Progenitor cell of endocrine pancreas (in vitro differentiated cells): ENCODE data around the gene NAV2. TPM values are rescaled to one million over a fixed set of nuclear protein-coding genes. Genes with fewer than 3 reads are reported as not detected.

Experiments used
- DNase-seq: peaks from one replicate; pipeline ENCODE4 v3.0.0; 2021; ENCODE audit warnings: low spot score; ENCODE audit not compliant: unreplicated experiment
- H3K27ac Mint-ChIP-seq: 2 replicates; pipeline ENCODE4 v1.8.0; 2021; ENCODE audit warnings: mild to moderate bottlenecking, moderate library complexity, mixed read lengths
- H3K27me3 Mint-ChIP-seq: 2 replicates; pipeline ENCODE4 v1.8.0; 2021; ENCODE audit warnings: mixed read lengths
- H3K36me3 Mint-ChIP-seq: 2 replicates; pipeline ENCODE4 v1.8.0; 2022; ENCODE audit warnings: mixed read lengths; ENCODE audit not compliant: insufficient read depth
- H3K4me1 Mint-ChIP-seq: 2 replicates; pipeline ENCODE4 v1.8.0; 2021; ENCODE audit warnings: low read depth, mixed read lengths
- H3K4me3 Mint-ChIP-seq: 2 replicates; pipeline ENCODE4 v1.8.0; 2021; ENCODE audit warnings: low read depth, mild to moderate bottlenecking, moderate library complexity, mixed read lengths
- H3K9me3 Mint-ChIP-seq: 2 replicates; pipeline ENCODE4 v1.8.0; 2021; ENCODE audit warnings: low read depth, mixed read lengths
- total RNA-seq: library from RNA; stranded (reverse); gene quantifications from 2 replicates; pipeline ENCODE4 v1.2.1, GENCODE V29; 2021
- TF ChIP-seq, protein P1 (sequence below): fragments of 200-600 bp; sonication (generic); IDR thresholded peaks from one replicate; pipeline ENCODE4 v1.5.0; 2021; ENCODE audit warnings: antibody characterized with exemption, mild to moderate bottlenecking; ENCODE audit not compliant: unreplicated experiment

NAV2 gene
- total RNA-seq, 1 donor from 2014 or later = 88.3 TPM

DNA sequence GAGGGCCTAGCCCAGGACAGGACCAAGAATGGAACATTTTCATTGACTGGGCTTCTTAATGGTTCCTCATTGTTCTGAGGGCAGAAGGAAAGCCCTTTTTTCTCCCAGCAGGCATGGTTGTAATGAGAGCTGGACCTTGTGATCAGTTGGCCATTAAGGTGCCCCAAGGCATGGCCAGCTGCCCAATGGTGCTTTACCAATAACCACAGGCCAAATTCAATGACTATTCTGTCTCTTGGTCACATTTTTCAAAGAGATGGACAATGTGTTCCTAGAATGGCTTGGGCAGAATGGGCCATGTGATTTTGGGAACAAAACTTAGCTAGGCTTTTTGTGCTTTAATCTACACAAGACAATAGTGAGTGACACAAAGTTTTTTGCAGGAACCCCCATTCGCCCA lies 7.3 kb downstream of the NAV2 start:
- Mint-ChIP-seq H3K27me3 (peaks cover 38% of the 10 kb centered on the region), H3K4me3 (no peak overlapping the region), H3K36me3 (no peaks in the 10 kb centered on the region), H3K4me1 (peaks cover 10% of the 10 kb centered on the region), H3K9me3 (no peaks in the 10 kb centered on the region), H3K27ac (no peak overlapping the region)
- no peak for DNase-seq
- TF ChIP-seq, protein P1, sequence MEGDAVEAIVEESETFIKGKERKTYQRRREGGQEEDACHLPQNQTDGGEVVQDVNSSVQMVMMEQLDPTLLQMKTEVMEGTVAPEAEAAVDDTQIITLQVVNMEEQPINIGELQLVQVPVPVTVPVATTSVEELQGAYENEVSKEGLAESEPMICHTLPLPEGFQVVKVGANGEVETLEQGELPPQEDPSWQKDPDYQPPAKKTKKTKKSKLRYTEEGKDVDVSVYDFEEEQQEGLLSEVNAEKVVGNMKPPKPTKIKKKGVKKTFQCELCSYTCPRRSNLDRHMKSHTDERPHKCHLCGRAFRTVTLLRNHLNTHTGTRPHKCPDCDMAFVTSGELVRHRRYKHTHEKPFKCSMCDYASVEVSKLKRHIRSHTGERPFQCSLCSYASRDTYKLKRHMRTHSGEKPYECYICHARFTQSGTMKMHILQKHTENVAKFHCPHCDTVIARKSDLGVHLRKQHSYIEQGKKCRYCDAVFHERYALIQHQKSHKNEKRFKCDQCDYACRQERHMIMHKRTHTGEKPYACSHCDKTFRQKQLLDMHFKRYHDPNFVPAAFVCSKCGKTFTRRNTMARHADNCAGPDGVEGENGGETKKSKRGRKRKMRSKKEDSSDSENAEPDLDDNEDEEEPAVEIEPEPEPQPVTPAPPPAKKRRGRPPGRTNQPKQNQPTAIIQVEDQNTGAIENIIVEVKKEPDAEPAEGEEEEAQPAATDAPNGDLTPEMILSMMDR = no peak

DNA sequence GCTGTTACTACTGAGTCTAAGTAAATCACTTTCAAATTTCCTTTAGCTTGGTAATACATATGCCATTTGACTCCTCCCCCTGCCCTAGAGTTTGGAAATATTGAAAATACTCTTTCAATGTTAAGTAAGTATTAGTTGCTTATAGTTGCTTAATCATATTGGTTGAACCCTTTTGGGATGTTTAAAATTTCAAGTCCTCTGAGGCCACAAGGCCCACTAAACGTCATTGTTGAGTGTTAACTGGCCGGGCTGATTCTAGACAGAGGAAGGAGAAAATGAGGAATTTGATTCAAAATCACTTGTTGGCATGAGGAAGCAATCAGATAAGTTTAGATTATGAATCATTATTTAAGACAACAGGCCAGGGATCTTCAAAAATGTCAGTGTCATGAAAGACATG lies 8.5 kb downstream of the NAV2 start:
- TF ChIP-seq, protein P1 = no peak
- peaks cover 4% of the 10 kb centered on the region for H3K4me1 Mint-ChIP-seq
- H3K36me3 Mint-ChIP-seq = no peaks in the 10 kb centered on the region
- no peak overlapping the region for H3K27ac Mint-ChIP-seq
- no peak overlapping the region for H3K4me3 Mint-ChIP-seq
- H3K9me3 Mint-ChIP-seq = no peaks in the 10 kb centered on the region
- H3K27me3 Mint-ChIP-seq = peaks cover 27% of the 10 kb centered on the region
- no peak for DNase-seq

DNA sequence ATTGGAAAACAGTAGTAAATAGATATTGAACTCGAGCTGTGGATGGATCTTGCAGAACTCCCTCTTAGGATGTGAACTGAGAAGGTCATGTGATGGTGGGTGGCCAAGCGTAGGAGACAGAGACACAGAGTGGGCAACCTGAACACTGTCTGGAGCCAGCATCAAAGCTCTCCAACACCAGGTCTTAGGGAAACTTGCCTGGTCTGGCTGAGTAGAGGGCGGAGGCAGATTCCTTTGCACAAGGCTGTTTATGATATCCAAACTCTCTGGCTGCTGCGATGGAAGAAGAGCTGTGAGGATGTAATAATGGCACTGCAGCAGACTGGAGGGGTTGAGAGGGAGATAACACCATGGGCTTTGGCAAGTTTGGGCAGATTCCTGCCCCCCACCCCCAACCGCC lies 10.1 kb downstream of the NAV2 start:
- Mint-ChIP-seq H3K36me3 (no peaks in the 10 kb centered on the region), H3K4me3 (no peak overlapping the region), H3K4me1 (peaks cover 4% of the 10 kb centered on the region), H3K27ac (no peak overlapping the region), H3K9me3 (no peaks in the 10 kb centered on the region), H3K27me3 (peaks cover 17% of the 10 kb centered on the region)
- TF ChIP-seq, protein P1 = no peak
- DNase-seq = no peak

DNA sequence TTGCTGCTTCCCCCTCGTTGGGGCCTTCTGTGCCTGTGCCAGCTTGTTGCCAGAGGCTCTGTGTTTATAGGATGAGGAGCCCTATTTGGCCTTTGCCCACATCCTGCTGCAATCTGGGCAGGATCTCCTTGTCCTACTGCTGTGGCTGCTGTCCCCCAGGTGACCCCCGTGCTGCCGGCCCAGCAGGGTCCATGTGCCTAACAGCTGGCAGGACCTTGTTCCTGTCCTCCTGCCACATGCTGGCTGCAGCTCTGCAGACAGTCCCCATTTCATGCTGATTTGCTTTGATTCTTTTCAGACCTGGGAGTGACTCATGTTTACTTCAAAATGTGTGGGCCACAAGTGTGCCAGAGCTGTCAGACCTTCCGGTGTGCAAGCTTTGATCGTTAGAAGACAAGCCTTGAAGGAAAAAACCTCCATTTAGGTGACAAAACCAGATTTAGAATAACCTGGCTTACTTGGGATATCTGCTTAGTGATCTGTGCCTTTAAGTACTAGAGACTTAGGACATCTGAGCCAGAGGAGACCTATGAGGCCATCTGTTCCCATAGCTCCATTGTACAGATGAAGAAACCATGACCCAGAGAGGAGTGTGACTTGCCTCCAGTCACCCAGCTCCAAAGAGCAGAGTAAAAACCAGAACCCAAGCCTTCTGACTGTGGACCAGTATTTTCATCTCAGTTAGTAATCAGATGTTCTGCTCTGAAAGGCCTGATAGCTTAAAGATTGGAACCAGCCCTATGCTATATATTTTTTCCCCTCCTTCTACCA lies 11.1 kb downstream of the NAV2 start:
- peaks cover 2% of the 10 kb centered on the region for H3K4me1 Mint-ChIP-seq
- no peak overlapping the region for H3K4me3 Mint-ChIP-seq
- TF ChIP-seq, protein P1 = no peak
- H3K9me3 Mint-ChIP-seq = no peaks in the 10 kb centered on the region
- H3K27ac Mint-ChIP-seq = no peak overlapping the region
- peaks cover 17% of the 10 kb centered on the region for H3K27me3 Mint-ChIP-seq
- no peaks in the 10 kb centered on the region for H3K36me3 Mint-ChIP-seq
- DNase-seq = no peak

DNA sequence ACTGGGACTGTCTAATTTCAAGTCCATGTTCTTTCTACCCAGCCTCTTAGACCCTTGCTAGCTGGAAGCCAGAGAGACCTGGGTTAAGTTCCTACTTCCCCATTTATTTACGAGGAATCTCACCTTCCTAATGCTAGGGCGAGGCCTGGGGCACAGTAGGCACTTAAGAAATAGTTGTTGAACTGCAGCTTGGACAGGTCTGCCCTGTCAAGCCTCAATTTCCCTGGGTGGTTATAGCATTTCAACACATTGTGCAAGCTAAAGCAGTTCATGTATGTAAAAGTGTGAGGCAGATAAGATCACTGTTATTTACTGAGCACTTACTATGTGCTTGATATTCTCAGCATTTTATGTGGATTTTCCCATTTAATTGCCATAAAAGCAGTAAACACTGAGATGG lies 12.1 kb downstream of the NAV2 start:
- Mint-ChIP-seq H3K36me3 (no peaks in the 10 kb centered on the region), H3K4me1 (peaks cover 2% of the 10 kb centered on the region), H3K4me3 (no peak overlapping the region), H3K27me3 (peaks cover 23% of the 10 kb centered on the region), H3K9me3 (no peaks in the 10 kb centered on the region), H3K27ac (no peak overlapping the region)
- no peak for DNase-seq
- TF ChIP-seq, protein P1 = no peak
